HepG2 (cell line): ENCODE measurements around the gene CELF4. TPM values are rescaled to one million over a fixed set of nuclear protein-coding genes. Genes with fewer than 3 reads are reported as not detected.

ENCODE experiments used
- ATF4 ChIP-seq, 2 experiments: fragments of 450-650 bp in 1 of 2; sonication (generic) in 1 of 2; formaldehyde crosslinking; IDR thresholded peaks; 2 replicates each; pipeline versions ENCODE4 v1.5.0 to v1.8.0; 2020 to 2022; ENCODE audit warnings: mild to moderate bottlenecking in 1 of 2, missing genetic modification reagents in 1 of 2
- ELF3 ChIP-seq: IDR thresholded peaks from 2 replicates; pipeline ENCODE4 v1.6.1; 2016; ENCODE audit warnings: missing genetic modification reagents, missing compliant biosample characterization
- FOXA3 ChIP-seq: IDR thresholded peaks from 2 replicates; pipeline ENCODE4 v1.6.1; 2016; ENCODE audit warnings: missing genetic modification reagents, missing compliant biosample characterization
- NAIF1 ChIP-seq: sonication (generic); formaldehyde crosslinking; IDR thresholded peaks from 2 replicates; pipeline ENCODE4 v1.5.0; 2020; ENCODE audit warnings: mild to moderate bottlenecking, missing genetic modification reagents, borderline replicate concordance
- NFKBIZ ChIP-seq: IDR thresholded peaks from 2 replicates; pipeline ENCODE4 v1.6.1; 2018; ENCODE audit warnings: missing genetic modification reagents, missing compliant biosample characterization
- NR2F1 ChIP-seq, 2 experiments: fragments of 450-650 bp in 1 of 2; formaldehyde crosslinking in 1 of 2; IDR thresholded peaks; 2 replicates each; pipeline versions ENCODE4 v1.5.0 to v1.6.1; 2016 to 2020; ENCODE audit warnings: mild to moderate bottlenecking in 1 of 2, missing compliant biosample characterization in 1 of 2, missing genetic modification reagents in 1 of 2, moderate library complexity in 1 of 2
- RXRB ChIP-seq: IDR thresholded peaks from 2 replicates; pipeline ENCODE4 v1.6.1; 2016; ENCODE audit warnings: borderline replicate concordance, missing genetic modification reagents, missing compliant biosample characterization
- SRF ChIP-seq: IDR thresholded peaks from 2 replicates; pipeline ENCODE4 v1.6.1; 2011; ENCODE audit warnings: mild to moderate bottlenecking, low read depth, low read length, moderate library complexity
- SRY ChIP-seq: sonication (generic); formaldehyde crosslinking; IDR thresholded peaks from 2 replicates; pipeline ENCODE4 v1.8.0; 2022; ENCODE audit warnings: mild to moderate bottlenecking, missing genetic modification reagents
- TCF7 ChIP-seq: sonication (generic); IDR thresholded peaks from 2 replicates; pipeline ENCODE4 v1.6.1; 2016; ENCODE audit warnings: antibody characterized with exemption, low read depth
- YY1 ChIP-seq: IDR thresholded peaks from 2 replicates; pipeline ENCODE4 v1.6.1; 2011; ENCODE audit warnings: low read length, low read depth, moderate library complexity, mild to moderate bottlenecking; ENCODE audit not compliant: insufficient read depth, insufficient replicate concordance
- ZFP36L1 ChIP-seq: sonication (generic); formaldehyde crosslinking; IDR thresholded peaks from 2 replicates; pipeline ENCODE4 v1.8.0; 2022; ENCODE audit warnings: mild to moderate bottlenecking, missing genetic modification reagents, moderate library complexity
- ZNF724P ChIP-seq: sonication (generic); formaldehyde crosslinking; IDR thresholded peaks from 2 replicates; pipeline ENCODE4 v1.8.0; 2022; ENCODE audit warnings: missing genetic modification reagents, borderline replicate concordance
- ZNF879 ChIP-seq: sonication (generic); formaldehyde crosslinking; IDR thresholded peaks from 2 replicates; pipeline ENCODE4 v1.8.1; 2023; ENCODE audit warnings: missing genetic modification reagents
- polyA plus RNA-seq, 8 experiments: library from polyadenylated mRNA; depleted of rRNA in 3 of 8; stranded (reverse) in 7 of 8; unstranded in 1 of 8; fragments of >200 nt; fragmentation: Illumina TruSeq in 4 of 8; extraction: Trizol in 4 of 8; gene quantifications; 2 replicates each; pipeline versions ENCODE4 v1.2.1 to v1.2.3, GENCODE V29; 2011 to 2016; ENCODE audit warnings: low read depth in 4 of 8, missing spikeins in 1 of 8, mixed read lengths in 1 of 8; ENCODE audit not compliant: insufficient read depth in 1 of 8
- total RNA-seq, 5 experiments: library from RNA; depleted of rRNA; stranded (reverse); fragments of >200 nt; fragmentation: Illumina TruSeq; extraction: Trizol; gene quantifications; 2 replicates each; pipeline ENCODE4 v1.2.3, GENCODE V29; 2016; ENCODE audit warnings: low read depth in 1 of 5
- TF ChIP-seq, protein P1 (sequence below): sonication (generic); formaldehyde crosslinking; IDR thresholded peaks from 2 replicates; pipeline ENCODE4 v1.5.1; 2020; ENCODE audit warnings: mild to moderate bottlenecking, missing genetic modification reagents
- TF ChIP-seq, protein P2 (sequence below): IDR thresholded peaks from 2 replicates; pipeline ENCODE4 v1.6.1; 2012; ENCODE audit warnings: low read length, improper control_type of control experiment
- TF ChIP-seq, protein P3 (sequence below): sonication (generic); formaldehyde crosslinking; conservative IDR thresholded peaks from 2 replicates; pipeline ENCODE4 v1.4.0; 2020; ENCODE audit warnings: missing genetic modification reagents
- TF ChIP-seq, protein P4 (sequence below): sonication (generic); formaldehyde crosslinking; IDR thresholded peaks from 2 replicates; pipeline ENCODE4 v1.4.0; 2020; ENCODE audit warnings: mild to moderate bottlenecking, missing genetic modification reagents

The CELF4 gene
- total and polyA plus RNA-seq, 2 of the 13 experiments (the other 11 are each of a cell fraction or from before 2014, with no cell fraction given) = not detected

- TF ChIP-seq, protein P1, sequence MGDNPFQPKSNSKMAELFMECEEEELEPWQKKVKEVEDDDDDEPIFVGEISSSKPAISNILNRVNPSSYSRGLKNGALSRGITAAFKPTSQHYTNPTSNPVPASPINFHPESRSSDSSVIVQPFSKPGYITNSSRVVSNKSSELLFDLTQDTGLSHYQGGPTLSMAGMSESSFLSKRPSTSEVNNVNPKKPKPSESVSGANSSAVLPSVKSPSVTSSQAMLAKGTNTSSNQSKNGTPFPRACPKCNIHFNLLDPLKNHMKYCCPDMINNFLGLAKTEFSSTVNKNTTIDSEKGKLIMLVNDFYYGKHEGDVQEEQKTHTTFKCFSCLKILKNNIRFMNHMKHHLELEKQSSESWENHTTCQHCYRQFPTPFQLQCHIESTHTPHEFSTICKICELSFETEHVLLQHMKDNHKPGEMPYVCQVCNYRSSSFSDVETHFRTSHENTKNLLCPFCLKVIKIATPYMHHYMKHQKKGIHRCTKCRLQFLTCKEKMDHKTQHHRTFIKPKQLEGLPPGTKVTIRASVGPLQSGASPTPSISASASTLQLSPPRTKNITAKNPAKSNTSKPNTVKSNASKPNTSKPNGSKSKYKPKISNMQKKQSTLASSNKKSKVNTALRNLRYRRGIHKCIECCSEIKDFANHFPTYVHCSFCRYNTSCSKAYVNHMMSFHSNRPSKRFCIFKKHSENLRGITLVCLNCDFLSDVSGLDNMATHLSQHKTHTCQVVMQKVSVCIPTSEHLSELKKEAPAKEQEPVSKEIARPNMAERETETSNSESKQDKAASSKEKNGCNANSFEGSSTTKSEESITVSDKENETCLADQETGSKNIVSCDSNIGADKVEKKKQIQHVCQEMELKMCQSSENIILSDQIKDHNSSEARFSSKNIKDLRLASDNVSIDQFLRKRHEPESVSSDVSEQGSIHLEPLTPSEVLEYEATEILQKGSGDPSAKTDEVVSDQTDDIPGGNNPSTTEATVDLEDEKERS = no peak; the same call in 1 of the 2 replicates
- TF ChIP-seq YY1 = no peak
- peak; percentile 50; the same call in 1 of the 2 replicates for TF ChIP-seq RXRB (CRISPR knock-in tag)
- TF ChIP-seq SRY (CRISPR knock-in tag) = no peak
- no peak for TF ChIP-seq TCF7
- 0 out of 4 replicates have a peak, but pooled peaks of 1 of the 2 experiments have one; percentile 20 for TF ChIP-seq NR2F1 (CRISPR knock-in tag; IDR thresholded peaks at IDR 0.05)
- TF ChIP-seq, protein P2, sequence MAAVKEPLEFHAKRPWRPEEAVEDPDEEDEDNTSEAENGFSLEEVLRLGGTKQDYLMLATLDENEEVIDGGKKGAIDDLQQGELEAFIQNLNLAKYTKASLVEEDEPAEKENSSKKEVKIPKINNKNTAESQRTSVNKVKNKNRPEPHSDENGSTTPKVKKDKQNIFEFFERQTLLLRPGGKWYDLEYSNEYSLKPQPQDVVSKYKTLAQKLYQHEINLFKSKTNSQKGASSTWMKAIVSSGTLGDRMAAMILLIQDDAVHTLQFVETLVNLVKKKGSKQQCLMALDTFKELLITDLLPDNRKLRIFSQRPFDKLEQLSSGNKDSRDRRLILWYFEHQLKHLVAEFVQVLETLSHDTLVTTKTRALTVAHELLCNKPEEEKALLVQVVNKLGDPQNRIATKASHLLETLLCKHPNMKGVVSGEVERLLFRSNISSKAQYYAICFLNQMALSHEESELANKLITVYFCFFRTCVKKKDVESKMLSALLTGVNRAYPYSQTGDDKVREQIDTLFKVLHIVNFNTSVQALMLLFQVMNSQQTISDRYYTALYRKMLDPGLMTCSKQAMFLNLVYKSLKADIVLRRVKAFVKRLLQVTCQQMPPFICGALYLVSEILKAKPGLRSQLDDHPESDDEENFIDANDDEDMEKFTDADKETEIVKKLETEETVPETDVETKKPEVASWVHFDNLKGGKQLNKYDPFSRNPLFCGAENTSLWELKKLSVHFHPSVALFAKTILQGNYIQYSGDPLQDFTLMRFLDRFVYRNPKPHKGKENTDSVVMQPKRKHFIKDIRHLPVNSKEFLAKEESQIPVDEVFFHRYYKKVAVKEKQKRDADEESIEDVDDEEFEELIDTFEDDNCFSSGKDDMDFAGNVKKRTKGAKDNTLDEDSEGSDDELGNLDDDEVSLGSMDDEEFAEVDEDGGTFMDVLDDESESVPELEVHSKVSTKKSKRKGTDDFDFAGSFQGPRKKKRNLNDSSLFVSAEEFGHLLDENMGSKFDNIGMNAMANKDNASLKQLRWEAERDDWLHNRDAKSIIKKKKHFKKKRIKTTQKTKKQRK = no peak
- no peak for TF ChIP-seq ZFP36L1
- peak; percentile 61 for TF ChIP-seq ELF3
- TF ChIP-seq ZNF724P = no peak
- TF ChIP-seq, protein P3, sequence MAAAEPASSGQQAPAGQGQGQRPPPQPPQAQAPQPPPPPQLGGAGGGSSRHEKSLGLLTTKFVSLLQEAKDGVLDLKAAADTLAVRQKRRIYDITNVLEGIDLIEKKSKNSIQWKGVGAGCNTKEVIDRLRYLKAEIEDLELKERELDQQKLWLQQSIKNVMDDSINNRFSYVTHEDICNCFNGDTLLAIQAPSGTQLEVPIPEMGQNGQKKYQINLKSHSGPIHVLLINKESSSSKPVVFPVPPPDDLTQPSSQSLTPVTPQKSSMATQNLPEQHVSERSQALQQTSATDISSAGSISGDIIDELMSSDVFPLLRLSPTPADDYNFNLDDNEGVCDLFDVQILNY (CRISPR knock-in tag) = no peak
- TF ChIP-seq SRF = no peak
- peak; percentile 71 for TF ChIP-seq FOXA3 (CRISPR knock-in tag)
- TF ChIP-seq NFKBIZ (CRISPR knock-in tag) = no peak
- no peak for TF ChIP-seq ATF4 (CRISPR knock-in tag; IDR thresholded peaks at IDR 0.05)
- no peak for TF ChIP-seq ZNF879 (CRISPR knock-in tag)
- TF ChIP-seq, protein P4, sequence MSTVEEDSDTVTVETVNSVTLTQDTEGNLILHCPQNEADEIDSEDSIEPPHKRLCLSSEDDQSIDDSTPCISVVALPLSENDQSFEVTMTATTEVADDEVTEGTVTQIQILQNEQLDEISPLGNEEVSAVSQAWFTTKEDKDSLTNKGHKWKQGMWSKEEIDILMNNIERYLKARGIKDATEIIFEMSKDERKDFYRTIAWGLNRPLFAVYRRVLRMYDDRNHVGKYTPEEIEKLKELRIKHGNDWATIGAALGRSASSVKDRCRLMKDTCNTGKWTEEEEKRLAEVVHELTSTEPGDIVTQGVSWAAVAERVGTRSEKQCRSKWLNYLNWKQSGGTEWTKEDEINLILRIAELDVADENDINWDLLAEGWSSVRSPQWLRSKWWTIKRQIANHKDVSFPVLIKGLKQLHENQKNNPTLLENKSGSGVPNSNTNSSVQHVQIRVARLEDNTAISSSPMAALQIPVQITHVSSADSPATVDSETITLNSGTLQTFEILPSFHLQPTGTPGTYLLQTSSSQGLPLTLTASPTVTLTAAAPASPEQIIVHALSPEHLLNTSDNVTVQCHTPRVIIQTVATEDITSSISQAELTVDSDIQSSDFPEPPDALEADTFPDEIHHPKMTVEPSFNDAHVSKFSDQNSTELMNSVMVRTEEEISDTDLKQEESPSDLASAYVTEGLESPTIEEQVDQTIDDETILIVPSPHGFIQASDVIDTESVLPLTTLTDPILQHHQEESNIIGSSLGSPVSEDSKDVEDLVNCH = no peak
- TF ChIP-seq NAIF1 = no peak
These were observed 265.9 kb downstream of the CELF4 start (continued) for GRCh38 chr18:37299471-37300304.
